ENCODE data around the gene SLC2A13.
"Not testable (repeated sequence)": the region's sequence is repeated elsewhere in the genome, so short reads cannot be mapped to it uniquely, and the experiment has no call there.

SLC2A13 gene

DNA sequence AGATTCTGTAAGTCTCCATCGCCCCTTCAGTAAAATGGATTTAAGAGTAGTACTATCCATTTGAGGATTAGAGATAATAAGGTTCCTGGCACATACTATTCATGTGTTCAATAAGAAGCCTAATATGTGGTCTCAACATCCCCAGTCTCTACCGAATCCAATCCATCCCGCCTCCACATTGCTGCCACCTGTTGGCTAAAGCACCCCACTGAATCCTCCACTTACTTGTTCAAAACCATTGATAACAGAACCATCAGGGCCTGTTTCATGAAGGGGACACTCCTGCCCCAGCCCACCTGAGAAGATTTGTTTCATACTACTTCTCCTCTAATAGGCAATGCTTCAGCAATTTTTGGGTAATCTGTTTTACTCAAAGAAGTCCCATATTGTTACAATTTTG lies 147.5 kb downstream of the SLC2A13 start:
- H3K4me2 ChIP-seq (ENCODE audit: low read length): no peak overlapping the region
- no peaks in the 10 kb centered on the region for H3K4me1 ChIP-seq (ENCODE audit: control insufficient read depth, insufficient read depth, low read length)
- H3K27me3 ChIP-seq (ENCODE audit: control insufficient read depth, insufficient read depth, low read length): no peaks in the 10 kb centered on the region
- H3K9me3 ChIP-seq (replicated peaks; ENCODE audit: low read length): no peaks in the 10 kb centered on the region
- no peaks in the 10 kb centered on the region for H3K36me3 ChIP-seq (ENCODE audit: insufficient read depth, low read length)
- H3K4me3 ChIP-seq (ENCODE audit: low read length): no peak overlapping the region
- H3K9ac ChIP-seq (ENCODE audit: low read depth, low read length): no peak overlapping the region

DNA sequence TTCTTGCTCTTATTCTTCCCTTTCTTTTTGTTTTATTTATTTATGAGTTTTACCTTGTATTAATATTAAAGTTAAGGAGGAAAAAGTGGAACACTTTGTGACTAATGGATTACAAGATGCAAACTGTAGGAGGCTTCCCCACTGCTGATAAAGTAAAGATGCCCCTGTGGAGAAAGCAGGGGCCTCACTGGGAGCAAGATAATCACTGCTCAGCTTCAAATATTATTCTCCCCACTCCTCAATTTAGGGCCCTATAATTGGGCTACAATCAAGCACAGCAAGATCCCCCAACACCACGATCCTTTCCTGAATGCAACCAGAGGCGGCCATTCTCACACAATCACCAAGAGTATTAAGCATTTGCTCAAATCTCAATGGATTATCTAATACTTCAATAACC lies 149.2 kb downstream of the SLC2A13 start:
- Histone ChIP-seq H3K4me3 (ENCODE audit: low read length) (no peak overlapping the region), H3K36me3 (ENCODE audit: insufficient read depth, low read length) (no peaks in the 10 kb centered on the region), H3K9ac (ENCODE audit: low read depth, low read length) (no peak overlapping the region), H3K4me2 (ENCODE audit: low read length) (no peak overlapping the region), H3K4me1 (ENCODE audit: control insufficient read depth, insufficient read depth, low read length) (no peaks in the 10 kb centered on the region), H3K9me3 (replicated peaks; ENCODE audit: low read length) (no peaks in the 10 kb centered on the region), H3K27me3 (ENCODE audit: control insufficient read depth, insufficient read depth, low read length) (no peaks in the 10 kb centered on the region)

DNA sequence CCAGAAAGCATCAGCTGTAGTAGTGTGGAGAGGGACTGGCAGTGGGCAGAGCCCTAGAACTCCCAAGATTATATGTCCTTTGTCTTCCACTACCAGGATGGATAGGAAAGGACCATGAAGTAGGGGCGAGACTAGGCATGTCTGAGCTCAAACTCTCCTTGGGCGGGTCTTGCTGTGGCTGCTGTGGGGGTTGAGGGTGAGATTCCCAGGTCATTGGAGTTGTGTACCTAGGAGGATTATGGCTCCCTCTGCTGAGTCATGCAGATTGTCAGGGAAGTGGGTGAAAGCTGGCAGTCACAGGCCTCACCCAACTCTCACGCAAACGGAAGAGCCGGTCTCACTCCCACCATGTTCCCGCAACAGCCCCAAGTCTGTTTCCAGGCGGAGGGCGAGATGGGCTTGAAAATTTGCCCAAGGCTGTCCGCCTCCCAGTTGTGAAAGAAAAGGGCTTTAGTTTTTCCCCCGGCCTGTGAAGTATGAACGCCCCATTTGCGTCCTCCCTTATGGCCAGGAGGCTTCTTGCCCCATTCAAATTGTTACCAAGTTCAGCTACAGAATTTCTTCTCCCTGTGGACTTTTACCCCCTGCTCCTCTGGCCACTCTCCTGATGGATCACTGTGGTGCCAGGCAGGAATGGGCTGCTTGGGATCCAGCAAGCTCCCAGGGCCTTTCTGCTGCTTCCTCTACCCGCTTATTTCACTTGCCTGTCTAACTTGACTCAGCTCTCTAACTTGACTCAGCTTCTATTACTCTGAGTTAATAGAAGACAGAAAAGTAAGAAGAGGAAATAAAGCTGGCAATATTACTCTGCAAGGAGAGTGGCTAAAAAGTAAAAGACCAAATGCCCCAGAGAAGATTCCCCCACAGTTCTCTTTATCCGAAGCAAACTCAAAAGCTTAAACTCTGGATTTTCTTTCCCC lies 159.3 kb downstream of the SLC2A13 start:
- H3K9ac ChIP-seq (ENCODE audit: low read depth, low read length): no peak overlapping the region
- H3K9me3 ChIP-seq (replicated peaks; ENCODE audit: low read length): no peaks in the 10 kb centered on the region

DNA sequence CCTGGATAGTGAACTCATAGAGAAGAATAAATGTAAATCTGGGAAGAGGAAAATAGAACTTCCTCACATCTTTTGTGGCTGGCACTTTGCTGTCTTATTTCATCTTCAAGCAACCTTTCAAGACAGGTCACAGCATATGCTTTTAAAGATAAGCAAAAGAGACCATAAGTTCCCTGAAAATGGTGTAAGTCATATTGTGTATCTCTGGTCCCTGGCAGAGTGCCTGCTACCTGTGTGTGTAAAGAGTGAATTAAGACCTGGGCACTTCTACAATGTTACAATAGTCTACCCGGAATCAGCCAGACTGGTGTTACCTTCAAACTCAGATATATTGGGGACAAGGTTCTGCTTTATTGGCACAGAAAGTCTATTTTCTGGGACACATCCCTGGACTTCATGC lies 168.8 kb downstream of the SLC2A13 start:
- Histone ChIP-seq H3K9ac (ENCODE audit: low read depth, low read length) (no peak overlapping the region), H3K4me3 (ENCODE audit: low read length) (no peak overlapping the region), H3K4me2 (ENCODE audit: low read length) (no peak overlapping the region), H3K4me1 (ENCODE audit: control insufficient read depth, insufficient read depth, low read length) (peaks cover 7% of the 10 kb centered on the region), H3K27me3 (ENCODE audit: control insufficient read depth, insufficient read depth, low read length) (no peaks in the 10 kb centered on the region), H3K36me3 (ENCODE audit: insufficient read depth, low read length) (no peaks in the 10 kb centered on the region), H3K9me3 (replicated peaks; ENCODE audit: low read length) (no peaks in the 10 kb centered on the region)

More for the DNA sequence above, 159.3 kb downstream of the SLC2A13 start:
- H3K4me1 ChIP-seq (ENCODE audit: control insufficient read depth, insufficient read depth, low read length): no peaks in the 10 kb centered on the region
- H3K4me3 ChIP-seq (ENCODE audit: low read length): no peak overlapping the region
- no peaks in the 10 kb centered on the region for H3K27me3 ChIP-seq (ENCODE audit: control insufficient read depth, insufficient read depth, low read length)
- no peaks in the 10 kb centered on the region for H3K36me3 ChIP-seq (ENCODE audit: insufficient read depth, low read length)
- no peak overlapping the region for H3K4me2 ChIP-seq (ENCODE audit: low read length)

DNA sequence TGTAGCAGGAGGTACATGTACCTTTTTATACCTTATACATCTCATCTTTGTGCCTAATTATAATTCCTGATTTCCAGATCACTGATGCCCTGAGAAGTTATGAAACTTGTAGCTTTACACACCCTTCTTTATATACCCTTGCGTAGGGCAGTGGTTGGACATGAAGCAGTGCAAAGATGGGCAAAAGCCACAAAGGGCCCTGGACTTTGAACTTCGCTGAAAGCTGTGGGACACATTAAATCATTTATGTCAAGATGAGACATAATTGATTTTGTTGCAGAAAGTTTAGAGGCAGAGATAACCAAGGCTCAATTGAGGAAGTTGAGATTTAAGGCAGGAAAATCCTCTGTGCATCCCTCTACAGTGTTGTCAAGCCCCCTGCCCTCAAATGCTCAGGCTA lies 170.0 kb downstream of the SLC2A13 start:
- H3K9ac ChIP-seq (ENCODE audit: low read depth, low read length): no peak overlapping the region
- no peaks in the 10 kb centered on the region for H3K9me3 ChIP-seq (replicated peaks; ENCODE audit: low read length)
- H3K4me3 ChIP-seq (ENCODE audit: low read length): no peak overlapping the region
- no peak overlapping the region for H3K4me2 ChIP-seq (ENCODE audit: low read length)
- peaks cover 7% of the 10 kb centered on the region for H3K4me1 ChIP-seq (ENCODE audit: control insufficient read depth, insufficient read depth, low read length)
- H3K36me3 ChIP-seq (ENCODE audit: insufficient read depth, low read length): no peaks in the 10 kb centered on the region
- no peaks in the 10 kb centered on the region for H3K27me3 ChIP-seq (ENCODE audit: control insufficient read depth, insufficient read depth, low read length)

DNA sequence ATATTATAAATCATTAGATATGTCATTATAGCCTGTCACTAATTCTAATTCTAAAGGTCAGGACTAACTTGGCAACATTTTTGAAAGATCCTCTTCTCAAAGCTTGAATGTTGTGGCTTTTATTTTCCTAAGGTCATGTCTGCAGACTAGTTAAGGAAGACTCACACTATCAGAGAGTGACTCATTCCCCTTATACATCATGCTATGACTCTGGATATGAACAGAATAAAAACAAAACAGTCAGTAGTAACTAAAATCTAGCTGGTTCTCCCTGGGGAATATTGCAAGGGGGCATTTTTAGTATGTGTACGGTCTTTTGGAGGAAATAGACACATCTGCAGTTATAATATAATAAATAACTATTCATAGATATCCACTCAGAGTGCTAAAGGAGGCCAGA lies 170.6 kb downstream of the SLC2A13 start:
- Histone ChIP-seq H3K36me3 (ENCODE audit: insufficient read depth, low read length) (no peaks in the 10 kb centered on the region), H3K27me3 (ENCODE audit: control insufficient read depth, insufficient read depth, low read length) (no peaks in the 10 kb centered on the region), H3K4me2 (ENCODE audit: low read length) (no peak overlapping the region), H3K9me3 (replicated peaks; ENCODE audit: low read length) (no peaks in the 10 kb centered on the region), H3K4me3 (ENCODE audit: low read length) (no peak overlapping the region), H3K4me1 (ENCODE audit: control insufficient read depth, insufficient read depth, low read length) (peaks cover 7% of the 10 kb centered on the region), H3K9ac (ENCODE audit: low read depth, low read length) (no peak overlapping the region)

DNA sequence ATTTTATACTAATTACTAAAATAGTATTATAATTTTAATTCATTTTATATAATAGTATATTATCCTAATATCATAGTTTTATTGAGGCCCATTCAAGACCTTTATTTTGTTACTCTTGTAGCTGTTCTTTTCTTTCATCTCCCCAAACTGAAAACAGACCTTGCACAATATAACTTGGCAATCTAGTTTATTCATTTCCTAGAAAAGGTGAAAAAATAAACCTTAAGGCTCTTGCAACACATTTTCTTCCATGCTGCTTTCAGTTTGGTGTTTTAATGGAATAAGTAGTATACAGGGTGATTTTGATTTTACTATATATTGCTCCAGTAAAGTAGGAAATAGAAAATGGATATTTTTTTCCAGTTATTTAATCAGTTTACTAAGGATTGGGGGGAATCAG lies 174.0 kb downstream of the SLC2A13 start:
- Histone ChIP-seq H3K4me3 (ENCODE audit: low read length) (no peak overlapping the region), H3K27me3 (ENCODE audit: control insufficient read depth, insufficient read depth, low read length) (no peaks in the 10 kb centered on the region), H3K4me2 (ENCODE audit: low read length) (no peak overlapping the region), H3K9ac (ENCODE audit: low read depth, low read length) (no peak overlapping the region), H3K9me3 (replicated peaks; ENCODE audit: low read length) (no peaks in the 10 kb centered on the region), H3K36me3 (ENCODE audit: insufficient read depth, low read length) (no peaks in the 10 kb centered on the region), H3K4me1 (ENCODE audit: control insufficient read depth, insufficient read depth, low read length) (peaks cover 7% of the 10 kb centered on the region)

DNA sequence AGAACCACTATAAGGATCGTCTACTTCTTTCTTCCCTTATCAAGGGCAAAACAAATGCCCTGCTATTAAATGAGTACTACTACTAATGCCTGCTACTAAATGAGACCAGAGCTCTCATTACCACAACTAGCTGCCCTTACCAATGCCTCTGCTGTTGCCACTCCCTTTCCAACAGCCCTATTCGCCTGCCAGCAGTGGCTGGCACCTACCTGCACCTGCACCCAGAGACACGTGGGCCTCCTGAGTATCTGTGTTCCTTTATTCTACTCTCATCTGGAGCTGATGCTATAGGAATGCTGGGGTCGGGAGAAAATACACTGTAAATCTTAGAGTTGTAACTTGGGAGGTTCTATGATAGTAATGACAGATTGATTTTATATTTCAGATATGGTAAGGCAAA lies 174.7 kb downstream of the SLC2A13 start:
- Histone ChIP-seq H3K27me3 (ENCODE audit: control insufficient read depth, insufficient read depth, low read length) (no peaks in the 10 kb centered on the region), H3K9me3 (replicated peaks; ENCODE audit: low read length) (no peaks in the 10 kb centered on the region), H3K36me3 (ENCODE audit: insufficient read depth, low read length) (no peaks in the 10 kb centered on the region), H3K4me1 (ENCODE audit: control insufficient read depth, insufficient read depth, low read length) (peaks cover 7% of the 10 kb centered on the region), H3K9ac (ENCODE audit: low read depth, low read length) (no peak overlapping the region), H3K4me3 (ENCODE audit: low read length) (no peak overlapping the region), H3K4me2 (ENCODE audit: low read length) (no peak overlapping the region)

DNA sequence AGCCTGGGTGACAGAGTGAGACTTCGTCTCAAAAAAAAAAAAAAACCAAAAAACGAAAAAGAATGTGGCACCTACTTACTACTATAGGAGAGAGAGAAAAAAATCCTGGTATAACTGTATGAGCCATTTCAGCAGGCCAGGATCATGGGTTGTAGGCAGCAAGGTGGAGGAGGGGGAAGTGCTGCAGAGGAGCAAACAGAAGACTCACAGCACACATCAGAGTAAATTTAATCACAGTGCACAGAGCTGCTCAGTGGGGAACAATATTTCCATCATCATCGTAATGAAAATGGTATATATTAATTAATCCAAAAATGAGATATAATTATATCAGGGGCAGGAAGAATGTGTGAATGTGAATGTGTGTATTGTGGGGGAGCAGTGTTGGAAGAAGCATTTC lies 175.8 kb downstream of the SLC2A13 start:
- Histone ChIP-seq H3K27me3 (ENCODE audit: control insufficient read depth, insufficient read depth, low read length) (no peaks in the 10 kb centered on the region), H3K4me3 (ENCODE audit: low read length) (no peak overlapping the region), H3K36me3 (ENCODE audit: insufficient read depth, low read length) (no peaks in the 10 kb centered on the region), H3K4me1 (ENCODE audit: control insufficient read depth, insufficient read depth, low read length) (peaks cover under 1% of the 10 kb centered on the region), H3K9ac (ENCODE audit: low read depth, low read length) (no peak overlapping the region), H3K9me3 (replicated peaks; ENCODE audit: low read length) (no peaks in the 10 kb centered on the region), H3K4me2 (ENCODE audit: low read length) (no peak overlapping the region)

DNA sequence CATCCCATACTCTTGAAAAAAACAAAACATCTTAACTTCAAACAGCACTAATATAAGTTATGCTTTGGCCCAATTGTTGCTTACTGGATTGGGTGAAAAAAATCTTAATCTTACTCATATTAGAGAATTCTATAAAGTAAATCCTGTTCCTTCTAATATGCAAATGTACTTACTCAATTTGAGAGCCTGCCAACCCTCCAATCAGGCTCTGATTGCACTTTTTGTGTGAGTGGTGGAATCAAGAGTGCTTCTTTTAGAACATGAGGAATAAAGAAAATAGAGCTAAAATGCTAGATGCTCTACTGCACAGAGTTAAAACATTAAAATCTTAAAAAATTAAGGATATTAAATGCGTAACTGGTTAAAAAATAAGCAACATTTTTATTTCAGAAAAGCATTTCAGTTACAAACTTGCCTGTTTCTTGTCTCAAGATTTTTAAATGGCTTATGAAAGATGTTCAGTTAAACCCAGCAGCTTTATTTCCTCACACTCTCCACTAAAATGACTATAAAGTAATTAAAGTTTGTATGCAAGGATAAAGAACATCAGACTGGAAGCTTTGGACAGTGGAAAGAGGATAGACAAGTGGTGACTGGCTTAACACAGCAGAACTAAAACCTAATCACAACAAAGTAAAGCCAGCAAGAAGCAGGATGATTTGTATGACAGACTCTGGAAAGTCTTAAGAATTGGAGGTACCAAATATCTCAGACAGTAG lies 177.5 kb downstream of the SLC2A13 start:
- H3K9me3 ChIP-seq (replicated peaks; ENCODE audit: low read length): no peaks in the 10 kb centered on the region
- no peak overlapping the region for H3K9ac ChIP-seq (ENCODE audit: low read depth, low read length)
- H3K4me3 ChIP-seq (ENCODE audit: low read length): no peak overlapping the region
- H3K27me3 ChIP-seq (ENCODE audit: control insufficient read depth, insufficient read depth, low read length): no peaks in the 10 kb centered on the region
- no peaks in the 10 kb centered on the region for H3K4me1 ChIP-seq (ENCODE audit: control insufficient read depth, insufficient read depth, low read length)
- no peak overlapping the region for H3K4me2 ChIP-seq (ENCODE audit: low read length)
- no peaks in the 10 kb centered on the region for H3K36me3 ChIP-seq (ENCODE audit: insufficient read depth, low read length)

DNA sequence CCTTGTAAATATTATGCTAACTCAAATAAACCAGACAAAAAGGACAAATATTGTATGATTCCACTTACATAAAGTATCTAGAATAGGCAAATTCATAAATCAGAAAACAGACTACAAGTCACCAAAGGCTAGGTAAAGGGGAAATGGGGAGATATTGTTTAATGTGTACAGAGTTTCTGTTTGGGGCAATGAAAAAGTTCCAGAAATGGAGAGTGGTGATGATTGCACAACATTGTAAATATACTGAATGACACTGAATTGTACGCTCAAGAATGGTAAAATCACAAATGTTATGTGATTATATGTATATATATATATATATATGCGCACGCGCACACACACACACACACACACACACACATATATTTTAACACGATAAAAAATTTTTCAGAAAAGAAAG lies 182.5 kb downstream of the SLC2A13 start:
- Histone ChIP-seq H3K9ac (ENCODE audit: low read depth, low read length) (no peak overlapping the region), H3K36me3 (ENCODE audit: insufficient read depth, low read length) (no peaks in the 10 kb centered on the region), H3K4me2 (ENCODE audit: low read length) (no peak overlapping the region), H3K9me3 (replicated peaks; ENCODE audit: low read length) (no peaks in the 10 kb centered on the region), H3K4me3 (ENCODE audit: low read length) (no peak overlapping the region), H3K27me3 (ENCODE audit: control insufficient read depth, insufficient read depth, low read length) (no peaks in the 10 kb centered on the region), H3K4me1 (ENCODE audit: control insufficient read depth, insufficient read depth, low read length) (no peaks in the 10 kb centered on the region)

DNA sequence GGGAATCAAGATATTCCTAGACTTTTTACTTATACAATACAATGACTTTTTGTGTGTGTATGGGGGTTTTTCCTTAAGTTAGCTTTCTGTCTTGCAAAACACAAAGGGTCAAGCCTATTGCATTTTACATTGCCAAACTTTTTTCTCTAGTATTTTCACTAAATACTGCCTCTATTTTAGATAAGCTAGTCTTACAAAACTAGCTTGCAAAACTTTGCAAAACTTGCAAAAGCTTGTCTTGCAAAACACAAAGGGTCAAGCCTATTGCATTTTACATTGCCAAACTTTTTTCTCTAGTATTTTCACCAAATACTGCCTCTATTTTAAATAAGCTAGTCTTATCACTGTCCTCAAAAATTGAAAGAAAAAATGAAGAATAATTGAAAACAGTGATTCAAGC lies 183.3 kb downstream of the SLC2A13 start:
- H3K4me2 ChIP-seq (ENCODE audit: low read length); H3K9me3 ChIP-seq (replicated peaks; ENCODE audit: low read length); H3K27me3 ChIP-seq (ENCODE audit: control insufficient read depth, insufficient read depth, low read length); H3K9ac ChIP-seq (ENCODE audit: low read depth, low read length); H3K36me3 ChIP-seq (ENCODE audit: insufficient read depth, low read length); H3K4me3 ChIP-seq (ENCODE audit: low read length); H3K4me1 ChIP-seq (ENCODE audit: control insufficient read depth, insufficient read depth, low read length): not testable (repeated sequence)

All from skeletal muscle satellite cell (primary cell).